Fibroblast of skin of right quadriceps (primary cell): ENCODE results near the gene VRK3.
"Not testable (repeated sequence)": the region's sequence is repeated elsewhere in the genome, so short reads cannot be mapped to it uniquely, and the experiment has no call there.

Source experiments
- DNase-seq: peaks from one replicate; pipeline ENCODE4 v3.0.0-alpha.2; 2013

Gene VRK3

GRCh38 chr19:49986354-49986753, 38.8 kb downstream of the VRK3 start:
- DNase-seq = no peak

- no peak for DNase-seq
Measured at GRCh38 chr19:49985871-49986270, 39.3 kb downstream of the VRK3 start.

- DNase-seq = no peak
Measured at GRCh38 chr19:49984491-49984890, 40.7 kb downstream of the VRK3 start.

GRCh38 chr19:49983645-49984229, 41.4 kb downstream of the VRK3 start:
- peak; percentile 26 for DNase-seq

GRCh38 chr19:49981603-49982593, 43.3 kb downstream of the VRK3 start:
- no peak for DNase-seq

GRCh38 chr19:49978324-49978723, 46.8 kb downstream of the VRK3 start:
- DNase-seq = no peak

GRCh38 chr19:49977881-49978280, 47.3 kb downstream of the VRK3 start:
- DNase-seq = no peak

- DNase-seq = no peak
Measured at GRCh38 chr19:49977076-49977475, 48.1 kb downstream of the VRK3 start.

- DNase-seq = no peak
Measured at GRCh38 chr19:49976496-49976895, 48.7 kb downstream of the VRK3 start.

- DNase-seq = no peak
Measured at GRCh38 chr19:49975051-49975450, 50.1 kb downstream of the VRK3 start.

GRCh38 chr19:49973987-49974386, 51.2 kb downstream of the VRK3 start:
- no peak for DNase-seq

- DNase-seq = no peak
Measured at GRCh38 chr19:49972841-49973240, 52.3 kb downstream of the VRK3 start.

- DNase-seq = no peak
Measured at GRCh38 chr19:49971991-49972411, 53.2 kb downstream of the VRK3 start.

- not testable (repeated sequence) for DNase-seq
Measured at GRCh38 chr19:49969355-49969754, 55.8 kb downstream of the VRK3 start.

GRCh38 chr19:49968279-49968922, 56.8 kb downstream of the VRK3 start:
- no peak for DNase-seq

GRCh38 chr19:49960980-49961379, 64.2 kb downstream of the VRK3 start, which contains the start of gene SIGLEC11:
TSS of gene SIGLEC11 (minus strand) at chr19:49961172. CDS start at chr19:49961081, 91 bp downstream.
- DNase-seq = not testable (repeated sequence)

- DNase-seq = not testable (repeated sequence)
Measured at GRCh38 chr19:49959892-49960291, 65.3 kb downstream of the VRK3 start.

- not testable (repeated sequence) for DNase-seq
Measured at GRCh38 chr19:49958596-49958995, 66.6 kb downstream of the VRK3 start.

- DNase-seq = not testable (repeated sequence)
Measured at GRCh38 chr19:49958144-49958543, 67.0 kb downstream of the VRK3 start.

- DNase-seq = no peak
Measured at GRCh38 chr19:49957262-49957915, 67.8 kb downstream of the VRK3 start.

GRCh38 chr19:49956115-49956495, 69.1 kb downstream of the VRK3 start:
- DNase-seq = no peak

GRCh38 chr19:49954933-49955332, 70.2 kb downstream of the VRK3 start:
- DNase-seq = no peak
